GM19193 (cell line): ENCODE results near the gene TSC1.

Experiments
- POLR2A ChIP-seq: IDR thresholded peaks from 4 replicates; pipeline ENCODE4 v1.6.1; 2011; ENCODE audit not compliant: insufficient read depth, insufficient read length; ENCODE audit errors: extremely low read depth

The TSC1 gene

GRCh38 chr9:132842124-132843044, 102.0 kb downstream of the TSC1 start:
- no peak for TF ChIP-seq POLR2A
